HepG2 (cell line): ENCODE measurements around the gene EIF3L. TPM values are rescaled to one million over a fixed set of nuclear protein-coding genes. Genes with fewer than 3 reads are reported as not detected.

Experiments used
- DNMT3B ChIP-seq: conservative IDR thresholded peaks from 2 replicates; pipeline ENCODE4 v1.6.1; 2016; ENCODE audit warnings: missing biosample characterization, control low read depth
- ELF3 ChIP-seq: IDR thresholded peaks from 2 replicates; pipeline ENCODE4 v1.6.1; 2016; ENCODE audit warnings: missing genetic modification reagents, missing compliant biosample characterization
- FOXA1 ChIP-seq, 2 experiments: fragments of 450-650 bp in 1 of 2; sonication (generic) in 1 of 2; formaldehyde crosslinking in 1 of 2; IDR thresholded peaks; 2 replicates each; pipeline versions ENCODE4 v1.4.0 to v1.6.1; 2016 to 2020; ENCODE audit warnings: missing genetic modification reagents in 1 of 2
- GPN1 ChIP-seq: sonication (generic); formaldehyde crosslinking; IDR thresholded peaks from 2 replicates; pipeline ENCODE4 v1.5.1; 2020; ENCODE audit warnings: missing genetic modification reagents, borderline replicate concordance
- HOXA5 ChIP-seq: sonication (generic); formaldehyde crosslinking; IDR thresholded peaks from 2 replicates; pipeline ENCODE4 v1.4.0; 2020; ENCODE audit warnings: missing genetic modification reagents
- IKZF1 ChIP-seq: fragments of 450-650 bp; IDR thresholded peaks from 2 replicates; pipeline ENCODE4 v1.7.1; 2016
- JARID2 ChIP-seq: sonication (generic); formaldehyde crosslinking; IDR thresholded peaks from 2 replicates; pipeline ENCODE4 v1.8.1; 2023; ENCODE audit warnings: missing genetic modification reagents, inconsistent platforms; ENCODE audit not compliant: insufficient replicate concordance
- JUNB ChIP-seq: sonication (generic); formaldehyde crosslinking; IDR thresholded peaks from 2 replicates; pipeline ENCODE4 v1.8.0; 2022; ENCODE audit warnings: missing genetic modification reagents, mild to moderate bottlenecking, borderline replicate concordance
- MAFF ChIP-seq: IDR thresholded peaks from 2 replicates; pipeline ENCODE4 v1.6.1; 2011; ENCODE audit warnings: low read depth, low read length, improper control_type of control experiment
- SRF ChIP-seq: IDR thresholded peaks from 2 replicates; pipeline ENCODE4 v1.6.1; 2011; ENCODE audit warnings: mild to moderate bottlenecking, low read depth, low read length, moderate library complexity
- SUZ12 ChIP-seq: fragments of 150-350 bp; IDR thresholded peaks from 2 replicates; pipeline ENCODE4 v1.6.1; 2014; ENCODE audit warnings: low read depth, low read length
- TEAD3 ChIP-seq: optimal IDR thresholded peaks from 2 replicates; pipeline ENCODE3; 2016; ENCODE audit warnings: borderline replicate concordance
- XRCC5 ChIP-seq: fragments of 200-400 bp; formaldehyde crosslinking; optimal IDR thresholded peaks from 2 replicates; pipeline ENCODE3; 2017; ENCODE audit warnings: mild to moderate bottlenecking, low read length
- ZBTB42 ChIP-seq: sonication (generic); formaldehyde crosslinking; IDR thresholded peaks from 2 replicates; pipeline ENCODE4 v1.5.0; 2020; ENCODE audit warnings: mild to moderate bottlenecking, missing genetic modification reagents
- ZFP90 ChIP-seq: sonication (generic); formaldehyde crosslinking; IDR thresholded peaks from 2 replicates; pipeline ENCODE4 v1.8.0; 2022; ENCODE audit warnings: missing genetic modification reagents, mild to moderate bottlenecking, inconsistent platforms, borderline replicate concordance
- ZNF629 ChIP-seq: sonication (generic); formaldehyde crosslinking; conservative IDR thresholded peaks from 2 replicates; pipeline ENCODE4 v1.5.0; 2020; ENCODE audit warnings: missing genetic modification reagents
- ZNF670 ChIP-seq: sonication (generic); formaldehyde crosslinking; IDR thresholded peaks from 2 replicates; pipeline ENCODE4 v1.8.0; 2022; ENCODE audit warnings: mild to moderate bottlenecking, missing genetic modification reagents, borderline replicate concordance
- ZNF781 ChIP-seq: sonication (generic); formaldehyde crosslinking; IDR thresholded peaks from 2 replicates; pipeline ENCODE4 v1.5.1; 2020; ENCODE audit warnings: borderline replicate concordance, mild to moderate bottlenecking, missing genetic modification reagents; ENCODE audit errors: not compliant biosample characterization
- polyA plus RNA-seq, 8 experiments: library from polyadenylated mRNA; depleted of rRNA in 3 of 8; stranded (reverse) in 7 of 8; unstranded in 1 of 8; fragments of >200 nt; fragmentation: Illumina TruSeq in 4 of 8; extraction: Trizol in 4 of 8; gene quantifications; 2 replicates each; pipeline versions ENCODE4 v1.2.1 to v1.2.3, GENCODE V29; 2011 to 2016; ENCODE audit warnings: low read depth in 4 of 8, missing spikeins in 1 of 8, mixed read lengths in 1 of 8; ENCODE audit not compliant: insufficient read depth in 1 of 8
- total RNA-seq, 5 experiments: library from RNA; depleted of rRNA; stranded (reverse); fragments of >200 nt; fragmentation: Illumina TruSeq; extraction: Trizol; gene quantifications; 2 replicates each; pipeline ENCODE4 v1.2.3, GENCODE V29; 2016; ENCODE audit warnings: low read depth in 1 of 5
- TF ChIP-seq, protein P1 (sequence below): sonication (generic); formaldehyde crosslinking; IDR thresholded peaks from 2 replicates; pipeline ENCODE4 v1.4.0; 2020; ENCODE audit warnings: missing genetic modification reagents, mild to moderate bottlenecking, borderline replicate concordance
- TF ChIP-seq, protein P2 (sequence below): sonication (generic); formaldehyde crosslinking; IDR thresholded peaks from 2 replicates; pipeline ENCODE4 v1.5.1; 2020; ENCODE audit warnings: mild to moderate bottlenecking, missing genetic modification reagents, borderline replicate concordance

The EIF3L gene
- total and polyA plus RNA-seq, 2 of the 13 experiments (the other 11 are each of a cell fraction or from before 2014, with no cell fraction given) = 514 to 793 TPM

DNA sequence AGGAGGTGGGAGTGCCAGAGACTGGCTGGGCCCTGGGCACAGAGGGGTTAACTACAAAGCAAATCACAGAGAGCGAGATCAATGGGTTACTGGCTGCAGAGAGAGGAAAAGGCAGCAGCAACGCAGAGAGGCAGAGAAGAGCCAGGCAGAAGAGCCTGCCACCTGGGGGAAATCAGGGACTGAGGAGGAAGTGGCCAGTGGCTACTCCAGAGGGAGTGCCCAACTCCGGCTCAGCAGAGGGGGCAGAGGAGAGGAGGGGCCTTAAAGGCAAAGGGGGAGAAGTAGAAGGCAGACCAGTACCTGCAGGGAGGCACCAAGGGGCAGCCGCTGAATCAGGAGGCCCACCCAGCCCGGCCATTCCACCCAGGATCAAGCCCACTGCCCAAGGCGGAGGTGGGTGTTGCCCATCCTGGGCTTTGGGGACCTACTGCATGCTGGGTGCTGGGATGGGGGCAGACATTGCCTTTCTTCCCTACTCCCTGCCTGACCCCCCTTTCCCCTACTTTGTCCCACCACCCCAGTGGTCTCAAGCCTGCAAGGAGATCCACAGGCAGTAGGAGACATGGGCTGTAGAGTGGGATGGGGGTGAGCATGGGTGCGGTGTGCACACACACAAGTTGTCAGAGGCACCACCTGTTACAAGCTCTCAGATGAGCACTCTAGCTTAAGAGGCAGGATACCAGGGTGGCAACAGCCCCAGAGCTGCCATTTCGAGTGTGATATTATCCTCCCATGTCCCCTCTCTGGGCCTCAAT is 27.0 kb upstream of the EIF3L start (continued):
- TF ChIP-seq, protein P1, sequence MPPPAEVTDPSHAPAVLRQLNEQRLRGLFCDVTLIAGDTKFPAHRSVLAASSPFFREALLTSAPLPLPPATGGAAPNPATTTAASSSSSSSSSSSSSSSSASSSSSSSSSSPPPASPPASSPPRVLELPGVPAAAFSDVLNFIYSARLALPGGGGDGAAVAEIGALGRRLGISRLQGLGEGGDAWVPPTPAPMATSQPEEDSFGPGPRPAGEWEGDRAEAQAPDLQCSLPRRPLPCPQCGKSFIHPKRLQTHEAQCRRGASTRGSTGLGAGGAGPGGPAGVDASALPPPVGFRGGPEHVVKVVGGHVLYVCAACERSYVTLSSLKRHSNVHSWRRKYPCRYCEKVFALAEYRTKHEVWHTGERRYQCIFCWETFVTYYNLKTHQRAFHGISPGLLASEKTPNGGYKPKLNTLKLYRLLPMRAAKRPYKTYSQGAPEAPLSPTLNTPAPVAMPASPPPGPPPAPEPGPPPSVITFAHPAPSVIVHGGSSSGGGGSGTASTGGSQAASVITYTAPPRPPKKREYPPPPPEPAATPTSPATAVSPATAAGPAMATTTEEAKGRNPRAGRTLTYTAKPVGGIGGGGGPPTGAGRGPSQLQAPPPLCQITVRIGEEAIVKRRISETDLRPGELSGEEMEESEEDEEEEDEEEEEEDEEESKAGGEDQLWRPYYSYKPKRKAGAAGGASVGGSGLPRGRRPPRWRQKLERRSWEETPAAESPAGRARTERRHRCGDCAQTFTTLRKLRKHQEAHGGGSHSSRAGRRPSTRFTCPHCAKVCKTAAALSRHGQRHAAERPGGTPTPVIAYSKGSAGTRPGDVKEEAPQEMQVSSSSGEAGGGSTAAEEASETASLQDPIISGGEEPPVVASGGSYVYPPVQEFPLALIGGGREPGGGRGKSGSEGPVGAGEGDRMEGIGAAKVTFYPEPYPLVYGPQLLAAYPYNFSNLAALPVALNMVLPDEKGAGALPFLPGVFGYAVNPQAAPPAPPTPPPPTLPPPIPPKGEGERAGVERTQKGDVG (CRISPR knock-in tag) = no peak
- TF ChIP-seq JUNB (CRISPR knock-in tag) (no peak), IKZF1 (no peak), ZBTB42 (CRISPR knock-in tag) (no peak), TEAD3 (CRISPR knock-in tag) (peak; percentile 22), MAFF (no peak), ZNF670 (peak; percentile 35; the same call in 1 of the 2 replicates), HOXA5 (CRISPR knock-in tag) (no peak), FOXA1 (IDR thresholded peaks at IDR 0.05) (no peak), FOXA1 (CRISPR knock-in tag; IDR thresholded peaks at IDR 0.05) (no peak), ZNF629 (peak; percentile 40; the same call in 1 of the 2 replicates), ZNF781 (CRISPR knock-in tag) (no peak), XRCC5 (peak; percentile 48), SUZ12 (no peak), ELF3 (CRISPR knock-in tag) (peak; percentile 77), GPN1 (CRISPR knock-in tag) (no peak), DNMT3B (no peak), ZFP90 (no peak), SRF (no peak), JARID2 (CRISPR knock-in tag) (no peak)
- TF ChIP-seq, protein P2, sequence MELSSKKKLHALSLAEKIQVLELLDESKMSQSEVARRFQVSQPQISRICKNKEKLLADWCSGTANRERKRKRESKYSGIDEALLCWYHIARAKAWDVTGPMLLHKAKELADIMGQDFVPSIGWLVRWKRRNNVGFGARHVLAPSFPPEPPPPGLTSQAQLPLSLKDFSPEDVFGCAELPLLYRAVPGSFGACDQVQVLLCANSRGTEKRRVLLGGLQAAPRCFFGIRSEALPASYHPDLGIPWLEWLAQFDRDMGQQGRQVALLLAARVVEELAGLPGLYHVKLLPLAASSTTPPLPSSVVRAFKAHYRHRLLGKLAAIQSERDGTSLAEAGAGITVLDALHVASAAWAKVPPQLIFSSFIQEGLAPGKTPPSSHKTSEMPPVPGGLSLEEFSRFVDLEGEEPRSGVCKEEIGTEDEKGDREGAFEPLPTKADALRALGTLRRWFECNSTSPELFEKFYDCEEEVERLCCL (CRISPR knock-in tag) = no peak
